H1 (cell line): ENCODE results near the gene RADIL. TPM values are rescaled to one million over a fixed set of nuclear protein-coding genes. Genes with fewer than 3 reads are reported as not detected.

Experiments
- CTCF ChIA-PET: fragments of 300-600 bp; sonication (Branson Sonifier 250); formaldehyde crosslinking; loops from one replicate; lab custom pipeline; 2021; ENCODE audit not compliant: partially characterized antibody; lab: Charles Lee
- POLR2A ChIA-PET: fragments of 300-600 bp; sonication (Branson Sonifier 250); formaldehyde crosslinking; loops from one replicate; lab custom pipeline; 2021; ENCODE audit warnings: inconsistent platforms; ENCODE audit not compliant: partially characterized antibody; lab: Charles Lee
- DNase-seq, 2 experiments: peaks; one replicate each; pipeline versions ENCODE4 v3.0.0 to v3.0.0-alpha.2; 2010 to 2022; ENCODE audit warnings: low spot score in 2 of 2, low read depth in 1 of 2, mixed read lengths in 1 of 2
- FAIRE-seq: peaks from 2 replicates; lab custom pipeline; 2011; peaks lifted over from hg19 to GRCh38; lab: Jason Lieb, UNC
- H2AFZ ChIP-seq: 2 replicates; pipeline ENCODE4 v1.8.1; 2012; ENCODE audit warnings: low read length, inconsistent platforms
- H2AK5ac ChIP-seq: 2 replicates; pipeline ENCODE4 v1.6.1; 2013; ENCODE audit warnings: low read depth, low read length
- H2BK120ac ChIP-seq: replicated peaks from 2 replicates; pipeline ENCODE3; 2013; ENCODE audit warnings: low read depth, low read length, inconsistent platforms
- H2BK12ac ChIP-seq: 2 replicates; pipeline ENCODE4 v1.6.1; 2013; ENCODE audit warnings: low read depth, low read length
- H2BK15ac ChIP-seq: 2 replicates; pipeline ENCODE4 v1.6.1; 2013; ENCODE audit warnings: low read length
- H2BK20ac ChIP-seq: 2 replicates; pipeline ENCODE4 v1.6.1; 2013; ENCODE audit warnings: low read length
- H2BK5ac ChIP-seq: 2 replicates; pipeline ENCODE4 v1.6.1; 2013; ENCODE audit warnings: low read depth, low read length
- H3K14ac ChIP-seq: 2 replicates; pipeline ENCODE4 v1.6.1; 2013; ENCODE audit warnings: inconsistent platforms; ENCODE audit not compliant: insufficient read length
- H3K18ac ChIP-seq: 2 replicates; pipeline ENCODE4 v1.6.1; 2013; ENCODE audit warnings: low read length; ENCODE audit errors: extremely low read depth
- H3K23ac ChIP-seq: 2 replicates; pipeline ENCODE4 v1.6.1; 2013; ENCODE audit warnings: inconsistent platforms; ENCODE audit not compliant: insufficient read length
- H3K23me2 ChIP-seq: 2 replicates; pipeline ENCODE4 v1.6.1; 2013; ENCODE audit warnings: low read depth, low read length
- H3K27ac ChIP-seq: 2 replicates; pipeline ENCODE4 v1.6.1; 2011; ENCODE audit warnings: low read depth, low read length, inconsistent platforms
- H3K27me3 ChIP-seq, 4 experiments: replicated peaks in 1 of 4; 1 replicate in 1 of 4; 2 replicates in 3 of 4; pipeline versions ENCODE4 v1.6.1 to v1.8.1; 2011 to 2013; ENCODE audit warnings: low read length in 3 of 4, mild to moderate bottlenecking in 3 of 4, inconsistent platforms in 2 of 4, mixed read lengths in 2 of 4, moderate library complexity in 1 of 4; ENCODE audit not compliant: control insufficient read depth in 3 of 4, insufficient read depth in 3 of 4; ENCODE audit errors: extremely low read depth in 1 of 4
- H3K36me3 ChIP-seq, 4 experiments: 2 replicates each; pipeline versions ENCODE4 v1.6.1 to v1.8.1; 2011 to 2013; ENCODE audit warnings: mild to moderate bottlenecking in 4 of 4, low read length in 3 of 4, moderate library complexity in 2 of 4, control low read depth in 1 of 4, inconsistent platforms in 1 of 4; ENCODE audit not compliant: insufficient read depth in 4 of 4, control insufficient read depth in 2 of 4
- H3K4ac ChIP-seq: replicated peaks from 2 replicates; pipeline ENCODE3; 2013; ENCODE audit warnings: low read length, low read depth, mixed read lengths, inconsistent platforms; ENCODE audit not compliant: insufficient read length
- H3K4me1 ChIP-seq, 4 experiments: replicated peaks in 1 of 4; 1 replicate in 1 of 4; 2 replicates in 3 of 4; pipeline versions ENCODE4 v1.6.1 to v1.8.1; 2011 to 2013; ENCODE audit warnings: low read length in 3 of 4, inconsistent platforms in 2 of 4, mixed read lengths in 1 of 4; ENCODE audit not compliant: insufficient read depth in 4 of 4, control insufficient read depth in 3 of 4
- H3K4me2 ChIP-seq, 2 experiments: 2 replicates each; pipeline versions ENCODE4 v1.6.1 to v1.8.1; 2011 to 2013; ENCODE audit warnings: low read depth in 2 of 2, low read length in 2 of 2, control low read depth in 1 of 2, inconsistent platforms in 1 of 2, mild to moderate bottlenecking in 1 of 2; ENCODE audit not compliant: insufficient read depth in 1 of 2
- H3K4me3 ChIP-seq, 4 experiments: fragments of 200-600, 300-600 bp in 1 of 4; sonication (generic), shearing (Covaris generic), sonication (Bioruptor Twin) in 1 of 4; 2 replicates each; pipeline versions ENCODE4 v1.5.1 to v1.8.1; 2011 to 2016; ENCODE audit warnings: low read length in 4 of 4, low read depth in 3 of 4, control low read depth in 2 of 4, inconsistent platforms in 2 of 4, mild to moderate bottlenecking in 2 of 4, mixed read lengths in 1 of 4, moderate library complexity in 1 of 4; ENCODE audit not compliant: insufficient read depth in 2 of 4; ENCODE audit errors: extremely low read depth in 1 of 4
- H3K56ac ChIP-seq: replicated peaks from 2 replicates; pipeline ENCODE3; 2013; ENCODE audit warnings: low read depth, mild to moderate bottlenecking, mixed read lengths, low read length, inconsistent platforms; ENCODE audit not compliant: insufficient read length
- H3K79me1 ChIP-seq: 2 replicates; pipeline ENCODE4 v1.6.1; 2013; ENCODE audit warnings: low read depth, low read length, control low read depth
- H3K79me2 ChIP-seq, 2 experiments: 2 replicates each; pipeline versions ENCODE4 v1.6.1 to v1.8.1; 2012 to 2013; ENCODE audit warnings: low read length in 2 of 2, mild to moderate bottlenecking in 2 of 2, inconsistent platforms in 1 of 2; ENCODE audit not compliant: insufficient read depth in 2 of 2, control insufficient read depth in 1 of 2
- H3K9ac ChIP-seq, 4 experiments: replicated peaks in 1 of 4; 1 replicate in 1 of 4; 2 replicates in 3 of 4; pipeline versions ENCODE4 v1.6.1 to v1.8.1; 2011 to 2013; ENCODE audit warnings: low read depth in 3 of 4, low read length in 3 of 4, control low read depth in 2 of 4, mild to moderate bottlenecking in 2 of 4, moderate library complexity in 2 of 4, inconsistent platforms in 1 of 4; ENCODE audit errors: extremely low read depth in 1 of 4
- H3K9me3 ChIP-seq, 2 experiments: 2 replicates each; pipeline versions ENCODE4 v1.6.1 to v1.8.1; 2012 to 2013; ENCODE audit warnings: mild to moderate bottlenecking in 2 of 2, moderate library complexity in 2 of 2, control low read depth in 1 of 2, inconsistent platforms in 1 of 2, low read depth in 1 of 2, low read length in 1 of 2, mixed read lengths in 1 of 2; ENCODE audit not compliant: insufficient read depth in 2 of 2
- H4K20me1 ChIP-seq, 2 experiments: replicated peaks in 1 of 2; 2 replicates each; pipeline versions ENCODE3 to v1.8.1; 2011 to 2013; ENCODE audit warnings: inconsistent platforms in 2 of 2, low read length in 2 of 2, mild to moderate bottlenecking in 1 of 2; ENCODE audit not compliant: insufficient read depth in 2 of 2, control insufficient read depth in 1 of 2
- H4K5ac ChIP-seq: 2 replicates; pipeline ENCODE4 v1.6.1; 2013; ENCODE audit warnings: low read length, low read depth, mixed read lengths, inconsistent platforms; ENCODE audit not compliant: insufficient read length
- H4K8ac ChIP-seq: 2 replicates; pipeline ENCODE4 v1.8.0; 2013; ENCODE audit warnings: mild to moderate bottlenecking, moderate library complexity, low read length, inconsistent platforms; ENCODE audit not compliant: insufficient read depth; ENCODE audit errors: extremely low read depth
- H4K91ac ChIP-seq: replicated peaks from 2 replicates; pipeline ENCODE3; 2013; ENCODE audit warnings: low read length, mixed read lengths, inconsistent platforms; ENCODE audit not compliant: insufficient read length
- BCL11A ChIP-seq, 2 experiments: IDR thresholded peaks; one replicate each; pipeline ENCODE4 v1.6.1; 2011; ENCODE audit warnings: low read depth in 2 of 2, low read length in 2 of 2, mild to moderate bottlenecking in 2 of 2
- HDAC6 ChIP-seq: IDR thresholded peaks from one replicate; pipeline ENCODE4 v1.7.1; 2012; ENCODE audit warnings: low read depth, mild to moderate bottlenecking, inconsistent platforms, low read length, moderate library complexity
- POLR2AphosphoS5 ChIP-seq: IDR thresholded peaks from 2 replicates; pipeline ENCODE4 v1.6.1; 2011; ENCODE audit warnings: low read depth, low read length
- POU5F1 ChIP-seq: IDR thresholded peaks from 2 replicates; pipeline ENCODE4 v1.6.1; 2011; ENCODE audit warnings: low read depth, mild to moderate bottlenecking, low read length, moderate library complexity
- RBBP5 ChIP-seq: IDR thresholded peaks from 2 replicates; pipeline ENCODE4 v1.7.1; 2012; ENCODE audit warnings: low read depth, mild to moderate bottlenecking, inconsistent platforms, low read length, moderate library complexity, borderline replicate concordance
- SIN3A ChIP-seq, 2 experiments: IDR thresholded peaks in 1 of 2; conservative IDR thresholded peaks in 1 of 2; 2 replicates each; pipeline ENCODE4 v1.6.1; 2011 to 2012; ENCODE audit warnings: low read length in 2 of 2, improper control_type of control experiment in 1 of 2, low read depth in 1 of 2, mild to moderate bottlenecking in 1 of 2
- YY1 ChIP-seq: IDR thresholded peaks from 2 replicates; pipeline ENCODE4 v1.6.1; 2011; ENCODE audit warnings: low read depth, mild to moderate bottlenecking, low read length
- WGBS, 2 experiments: shearing (Covaris generic) in 1 of 2; methylation state at CpG; one replicate each; pipeline versions ENCODE4 v1.1.6 to v1.1.7; 2013 to 2015; ENCODE audit warnings: low lambda C conversion rate in 2 of 2, mixed read lengths in 2 of 2, inconsistent platforms in 1 of 2, low coverage in 1 of 2, missing lambda C conversion rate in 1 of 2; ENCODE audit not compliant: insufficient replicate concordance in 2 of 2, insufficient coverage in 1 of 2, insufficient read length in 1 of 2; ENCODE audit errors: extremely low coverage in 1 of 2, missing lambda C conversion rate in 1 of 2; 5-methylcytosine and 5-hydroxymethylcytosine counted together
- polyA plus RNA-seq, 7 experiments: library from polyadenylated mRNA; depleted of rRNA in 3 of 7; stranded (reverse) in 5 of 7; unstranded in 2 of 7; fragments of >200 nt in 5 of 7; fragments of 200-250 nt in 2 of 7; gene quantifications; 1 replicate in 5 of 7; 2 replicates in 1 of 7; 4 replicates in 1 of 7; pipeline versions ENCODE4 v1.2.1 to v1.2.3, GENCODE V29; 2011 to 2013; ENCODE audit warnings: missing spikeins in 2 of 7, mixed read lengths in 2 of 7
- total RNA-seq: library from RNA; stranded (reverse); fragmentation: NEBNext Ultra II Directional; extraction: Animal tissue kit (Norgen Biotek cat#: 25700); gene quantifications from 2 replicates; pipeline ENCODE4 v1.2.1, GENCODE V29; 2021

RADIL gene
- total and polyA plus RNA-seq, 2 of the 8 experiments (the other 6 are each of a cell fraction or from before 2014, with no cell fraction given), result 5.0 to 5.4 TPM

GRCh38 chr7:4800487-4800886, 83.0 kb downstream of the RADIL start:
- Histone ChIP-seq H3K4me1 (peaks cover 0 to 7% (median 0%) of the 10 kb centered on the region in 4 experiments; a peak in 1 of 7 replicates), H2AK5ac (no peak overlapping the region), H3K36me3 (no peaks in the 10 kb centered on the region), H2BK120ac (no peak overlapping the region), H3K27me3 (no peaks in the 10 kb centered on the region), H3K79me2 (no peaks in the 10 kb centered on the region), H2BK20ac (no peak overlapping the region), H3K14ac (no peak overlapping the region), H3K79me1 (no peaks in the 10 kb centered on the region), H2BK5ac (peak overlapping the region; percentile 44; the same call in 1 of the 2 replicates), H4K91ac (no peak overlapping the region), H3K18ac (no peak overlapping the region), H4K8ac (no peak overlapping the region), H2BK15ac (no peak overlapping the region), H2BK12ac (no peak overlapping the region), H3K56ac (no peak overlapping the region), H3K4ac (no peak overlapping the region), H3K4me3 (no peak overlapping the region), H3K4me2 (no peak overlapping the region), H2AFZ (no peak overlapping the region), H3K23ac (no peak overlapping the region), H3K23me2 (no peaks in the 10 kb centered on the region), H4K5ac (no peak overlapping the region), H4K20me1 (no peaks in the 10 kb centered on the region), H3K27ac (no peak overlapping the region), H3K9me3 (no peaks in the 10 kb centered on the region), H3K9ac (no peak overlapping the region)
- 91% methylated on average over 9 of the region's 10 CpGs; no CpG with 5 or more reads in 1 of the 2 experiments for WGBS, 2 experiments
- DNase-seq, result no peak
- TF ChIP-seq POLR2AphosphoS5, result no peak
- TF ChIP-seq RBBP5, result no peak
- TF ChIP-seq SIN3A (conservative IDR thresholded peaks at IDR 0.05 in 1 of 2, IDR thresholded peaks at IDR 0.05 in 1 of 2; ENCODE audit: low read depth in 1 of 2, low read length in 2 of 2), result no peak
- no peak for TF ChIP-seq YY1
- TF ChIP-seq HDAC6, result no peak
- TF ChIP-seq POU5F1, result no peak
- TF ChIP-seq BCL11A (IDR thresholded peaks at IDR 0.05; ENCODE audit: low read depth in 2 of 2, low read length in 2 of 2), result no peak
- ChIA-PET POLR2A (interaction anchor here (1.0 to 1.8 kb wide), 3 partner anchors 8 to 17 kb away, joined by 3 to 7 read pairs (median 4); no protein-coding TSS in a partner anchor), CTCF (interaction anchor here (0.8 to 8.0 kb wide), 7 partner anchors 9 to 285 kb away, joined by 3 to 65 read pairs (median 6); partner anchors contain the start of gene RADIL)
- no peak for FAIRE-seq
